ENCODE results near the gene CHAF1A.

The CHAF1A gene

DNA sequence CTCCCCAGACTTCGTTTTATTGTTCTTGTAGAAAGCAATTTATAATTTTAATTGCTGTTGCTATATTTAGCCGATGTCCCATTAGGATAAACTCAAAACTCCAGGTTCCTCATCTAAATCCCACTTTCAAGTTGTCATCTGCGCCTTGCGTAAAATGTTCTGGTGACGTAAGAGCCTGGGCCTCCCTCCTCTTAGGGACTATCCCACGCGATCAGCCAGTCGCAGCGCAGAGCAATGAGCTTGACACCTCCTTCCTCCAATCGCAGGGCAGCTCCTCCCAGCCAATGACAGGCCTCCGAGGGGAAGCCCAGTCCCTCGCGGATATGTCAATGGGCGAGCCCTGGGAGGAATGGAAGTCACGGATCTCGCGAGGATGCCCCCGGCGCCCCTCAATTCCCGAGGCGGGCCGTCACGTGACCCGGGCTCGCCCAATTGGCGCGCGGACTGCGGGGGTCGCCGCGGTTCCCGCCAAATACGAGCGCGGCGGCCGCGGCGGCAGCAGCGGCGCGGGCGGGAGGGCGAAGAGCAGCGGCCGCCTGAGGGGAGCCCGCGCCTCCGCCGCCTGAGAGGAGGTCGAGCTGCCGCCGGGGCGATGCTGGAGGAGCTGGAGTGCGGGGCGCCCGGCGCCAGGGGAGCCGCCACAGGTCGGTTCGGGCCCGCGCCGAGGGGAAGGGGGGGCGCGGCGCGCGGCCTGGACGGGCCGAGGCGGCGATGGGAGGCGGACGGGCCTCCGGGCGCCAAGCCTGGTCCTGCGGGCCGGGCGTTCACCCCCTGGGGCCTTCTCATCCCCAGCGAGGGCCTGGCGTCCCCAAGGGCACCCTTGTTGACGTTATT lies at the start of gene CHAF1A:
Gene CHAF1A, plus strand, starts transcription at position 470 of the 834 bp plus-strand sequence. Its CDS starts 123 bp downstream, at position 593.
- DNase-seq = peak; percentile 100

GRCh38 chr19:4352701-4353121 lies 49.7 kb upstream of the CHAF1A start:
- peak; percentile 69 for DNase-seq

- DNase-seq = no peak
Measured at GRCh38 chr19:4354282-4354681, 48.2 kb upstream of the CHAF1A start.

- DNase-seq = no peak
Measured at GRCh38 chr19:4354897-4355296, 47.5 kb upstream of the CHAF1A start.

DNA sequence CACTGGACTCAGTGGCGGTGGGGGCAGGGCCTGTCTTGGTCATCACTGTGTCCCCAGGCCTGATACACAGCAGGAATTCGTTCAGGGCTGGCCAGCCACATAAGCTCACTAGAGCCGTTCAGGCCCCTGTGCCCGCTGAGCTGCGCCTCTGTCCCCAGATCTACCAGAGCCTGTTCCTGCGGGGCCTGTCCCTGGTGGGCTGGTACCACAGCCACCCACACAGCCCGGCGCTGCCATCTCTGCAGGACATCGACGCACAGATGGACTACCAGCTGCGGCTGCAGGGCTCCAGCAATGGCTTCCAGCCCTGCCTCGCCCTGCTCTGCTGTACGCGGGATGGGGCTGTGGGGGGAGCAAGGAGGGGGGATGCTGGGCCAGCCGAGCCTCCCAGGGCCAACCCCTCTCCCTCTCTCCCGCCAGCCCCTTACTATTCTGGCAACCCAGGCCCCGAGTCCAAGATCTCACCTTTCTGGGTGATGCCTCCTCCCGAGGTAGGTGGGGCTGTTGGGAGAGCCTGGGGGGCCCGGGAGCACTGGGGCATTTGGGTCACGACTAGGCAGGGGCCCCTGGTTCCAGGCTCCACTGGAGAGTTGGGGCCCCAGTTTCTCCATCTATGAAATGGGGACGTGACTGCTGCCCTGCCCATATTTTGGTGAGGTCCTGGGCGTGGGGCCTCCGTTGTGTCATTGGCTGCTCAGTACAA lies 45.2 kb upstream of the CHAF1A start:
- DNase-seq = no peak

DNA sequence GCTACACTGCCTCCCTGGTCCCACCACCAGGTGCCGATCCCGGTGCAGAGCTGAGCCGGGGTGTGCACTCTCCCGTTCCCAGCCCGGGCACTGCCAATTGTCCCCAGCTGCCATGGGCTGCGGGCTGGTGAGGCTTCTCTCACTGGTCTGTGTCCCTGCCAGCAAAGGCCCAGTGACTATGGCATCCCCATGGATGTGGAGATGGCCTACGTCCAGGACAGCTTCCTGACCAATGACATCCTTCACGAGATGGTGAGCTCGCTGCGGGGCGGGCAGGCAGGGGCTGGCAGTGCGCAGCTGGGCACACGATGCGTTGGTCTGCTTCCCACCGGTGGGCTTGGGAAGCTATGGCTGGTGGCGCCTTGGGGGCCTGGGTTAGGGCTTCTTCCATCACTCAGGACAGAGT lies 44.5 kb upstream of the CHAF1A start:
- DNase-seq = no peak

DNA sequence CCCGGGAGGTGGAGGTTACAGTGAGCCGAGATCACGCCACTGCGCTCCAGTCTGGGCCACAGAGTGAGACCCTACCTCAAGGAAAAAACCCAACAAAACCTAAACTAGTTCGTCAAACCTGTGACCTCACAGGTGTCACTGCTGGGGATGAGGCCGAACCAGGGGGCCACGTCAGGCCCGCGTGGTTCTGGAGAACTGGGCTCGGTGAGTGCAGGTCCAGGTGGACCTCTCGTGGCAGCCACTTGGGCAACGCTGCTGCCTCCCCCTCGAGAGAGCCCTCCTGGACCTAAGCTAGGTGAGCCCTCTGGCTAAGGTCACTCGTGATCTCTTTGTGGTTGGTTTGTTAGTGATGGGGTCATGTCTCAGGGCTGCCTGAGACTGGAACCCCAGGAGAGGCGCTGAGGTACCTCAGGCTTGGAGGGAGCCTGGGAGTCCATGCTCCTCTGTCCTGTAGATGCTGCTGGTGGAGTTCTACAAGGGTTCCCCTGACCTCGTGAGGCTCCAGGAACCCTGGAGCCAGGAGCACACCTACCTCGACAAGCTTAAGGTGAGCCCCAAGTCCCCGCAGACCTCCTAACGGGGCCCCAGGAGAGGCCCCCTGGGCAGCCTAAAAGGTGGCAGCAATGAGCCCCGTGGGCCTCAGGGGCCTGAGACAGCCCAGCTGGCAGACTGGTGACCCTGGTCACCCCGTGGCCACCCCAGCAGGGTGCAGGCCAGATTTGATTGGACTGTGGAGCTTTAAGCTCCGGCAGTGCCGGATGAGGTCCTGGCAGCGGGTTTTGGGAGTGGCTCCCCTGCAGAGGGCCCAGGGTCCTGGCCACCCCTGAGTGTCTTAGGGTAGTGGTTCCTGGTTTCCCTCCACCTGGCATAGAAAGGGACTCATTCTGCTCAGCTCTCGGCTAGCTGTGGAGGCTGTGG lies 43.5 kb upstream of the CHAF1A start:
- DNase-seq = no peak

GRCh38 chr19:4359627-4360000 lies 42.8 kb upstream of the CHAF1A start:
- DNase-seq = no peak

DNA sequence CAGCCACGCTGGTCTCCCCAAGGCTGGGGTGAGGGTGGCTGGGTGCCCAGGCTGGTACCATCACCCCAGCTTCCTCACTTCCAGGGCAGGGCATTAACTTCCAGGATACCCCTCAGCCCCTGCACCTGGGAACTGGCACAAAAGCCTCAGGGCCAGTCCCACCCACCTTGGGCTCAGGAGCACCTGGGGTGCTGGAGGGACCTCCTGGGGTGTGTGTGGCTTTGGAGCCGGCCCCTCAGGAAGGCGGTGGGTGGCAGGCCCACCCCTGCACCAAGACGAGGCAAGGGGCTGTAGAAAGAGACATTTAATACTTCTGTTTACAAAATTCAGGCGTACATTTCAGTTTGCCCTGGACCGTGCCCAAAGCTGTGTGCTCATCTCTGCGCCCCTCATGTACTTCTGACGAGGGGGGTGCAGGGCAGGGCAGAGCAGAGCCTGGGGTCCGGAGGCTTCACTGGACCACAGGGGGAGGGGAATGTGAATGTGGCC lies 42.3 kb upstream of the CHAF1A start:
- no peak for DNase-seq

DNA sequence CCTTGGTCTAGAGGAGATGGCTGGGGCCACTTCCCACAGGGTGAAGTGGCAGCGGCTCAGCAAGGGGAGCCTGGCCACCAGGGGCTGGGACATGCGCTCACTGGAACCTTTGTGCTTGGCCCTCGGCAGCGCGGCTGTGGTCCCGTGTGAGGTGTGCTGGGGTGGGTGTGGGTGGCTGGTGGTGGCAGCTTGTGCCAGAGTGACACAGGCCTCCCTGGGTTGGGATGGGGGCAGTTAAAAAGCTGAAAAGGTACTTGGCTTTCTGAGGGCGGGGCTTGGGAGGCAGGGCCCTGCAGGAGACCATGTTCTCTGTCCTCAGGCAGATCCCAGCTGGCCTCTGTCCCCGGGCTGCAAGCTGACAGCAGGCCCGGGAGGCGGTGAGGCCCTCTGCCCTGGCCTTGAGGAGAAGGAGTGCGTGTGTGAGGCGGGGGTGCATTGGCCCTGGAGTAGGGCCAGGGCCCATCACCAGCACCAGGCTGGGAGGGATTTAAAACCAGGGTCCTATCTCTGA lies 41.7 kb upstream of the CHAF1A start:
- DNase-seq = no peak

- DNase-seq = no peak
Measured at GRCh38 chr19:4361152-4362046, 41.0 kb upstream of the CHAF1A start.

GRCh38 chr19:4362101-4362828 lies 40.2 kb upstream of the CHAF1A start:
- DNase-seq = no peak

DNA sequence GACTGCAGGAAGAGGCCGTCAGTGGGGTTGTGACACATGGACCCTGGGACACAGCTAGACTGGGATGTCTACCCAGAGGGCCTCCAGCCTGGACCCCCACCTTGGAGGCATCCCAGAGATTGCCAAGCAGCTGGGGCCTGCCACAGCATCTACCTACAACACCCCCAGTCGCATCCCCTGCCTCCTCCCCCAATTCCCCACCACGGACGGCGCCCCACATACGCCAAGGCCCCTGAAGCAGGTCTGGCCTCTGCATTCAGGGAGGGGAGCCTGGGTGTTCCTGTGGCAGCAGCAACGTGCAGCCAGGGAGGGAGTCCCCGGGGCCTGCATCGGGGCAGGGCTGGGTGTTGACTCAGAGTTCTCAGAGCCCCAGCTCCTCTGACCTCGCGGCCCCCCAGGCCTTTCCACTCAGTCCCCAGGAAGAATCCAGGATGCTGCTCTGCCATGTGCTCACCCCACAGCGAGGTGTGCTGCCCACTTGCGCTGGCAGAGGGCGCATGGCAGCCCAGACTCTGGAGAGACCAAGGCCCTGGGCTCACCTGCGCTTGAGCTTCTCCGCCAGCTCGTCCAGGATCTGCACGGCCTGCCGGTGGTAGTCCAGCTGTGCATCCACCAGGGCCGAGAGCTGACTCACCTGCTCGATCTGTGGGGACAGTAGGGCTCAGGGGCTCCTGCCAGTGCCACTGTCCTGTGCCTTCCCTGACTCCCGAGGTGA lies 39.5 kb upstream of the CHAF1A start:
- no peak for DNase-seq

DNA sequence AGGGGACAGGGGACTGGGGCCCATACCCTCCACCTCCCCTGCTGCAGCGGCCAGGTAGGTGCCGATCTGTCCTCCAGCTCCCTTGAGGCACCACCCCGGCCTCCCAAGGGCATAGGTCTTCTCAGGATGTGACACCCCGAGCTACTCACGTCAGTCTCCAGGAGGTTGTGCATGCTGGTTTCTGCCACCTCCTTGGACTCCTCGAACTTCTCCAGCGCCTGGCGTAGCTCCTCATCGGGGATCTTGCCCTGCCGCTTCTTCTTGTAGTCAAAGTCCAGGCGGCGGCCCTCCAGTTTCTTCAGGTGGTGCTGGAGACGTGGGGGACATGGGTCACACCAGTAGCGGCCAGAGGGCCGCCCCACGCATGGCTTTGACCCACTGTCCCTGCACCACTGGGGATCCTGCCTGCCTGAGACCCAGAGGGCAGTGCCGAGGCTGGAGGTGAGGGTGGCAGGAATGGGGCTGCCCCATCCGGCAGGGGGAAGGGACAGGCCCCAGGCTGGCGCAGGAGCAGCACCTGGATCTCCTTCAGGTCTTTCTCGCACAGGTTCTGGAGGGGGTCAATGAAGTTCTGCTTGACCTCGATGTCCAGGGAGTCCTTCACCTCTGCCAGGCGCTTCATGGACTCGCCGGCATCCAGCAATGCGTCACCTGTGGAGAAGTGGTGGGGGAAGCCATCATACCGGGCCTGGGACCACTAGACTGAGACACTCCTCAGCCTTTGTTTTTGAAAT lies 38.7 kb upstream of the CHAF1A start:
- no peak for DNase-seq

GRCh38 chr19:4365341-4365740 lies 37.1 kb upstream of the CHAF1A start:
- no peak for DNase-seq

DNA sequence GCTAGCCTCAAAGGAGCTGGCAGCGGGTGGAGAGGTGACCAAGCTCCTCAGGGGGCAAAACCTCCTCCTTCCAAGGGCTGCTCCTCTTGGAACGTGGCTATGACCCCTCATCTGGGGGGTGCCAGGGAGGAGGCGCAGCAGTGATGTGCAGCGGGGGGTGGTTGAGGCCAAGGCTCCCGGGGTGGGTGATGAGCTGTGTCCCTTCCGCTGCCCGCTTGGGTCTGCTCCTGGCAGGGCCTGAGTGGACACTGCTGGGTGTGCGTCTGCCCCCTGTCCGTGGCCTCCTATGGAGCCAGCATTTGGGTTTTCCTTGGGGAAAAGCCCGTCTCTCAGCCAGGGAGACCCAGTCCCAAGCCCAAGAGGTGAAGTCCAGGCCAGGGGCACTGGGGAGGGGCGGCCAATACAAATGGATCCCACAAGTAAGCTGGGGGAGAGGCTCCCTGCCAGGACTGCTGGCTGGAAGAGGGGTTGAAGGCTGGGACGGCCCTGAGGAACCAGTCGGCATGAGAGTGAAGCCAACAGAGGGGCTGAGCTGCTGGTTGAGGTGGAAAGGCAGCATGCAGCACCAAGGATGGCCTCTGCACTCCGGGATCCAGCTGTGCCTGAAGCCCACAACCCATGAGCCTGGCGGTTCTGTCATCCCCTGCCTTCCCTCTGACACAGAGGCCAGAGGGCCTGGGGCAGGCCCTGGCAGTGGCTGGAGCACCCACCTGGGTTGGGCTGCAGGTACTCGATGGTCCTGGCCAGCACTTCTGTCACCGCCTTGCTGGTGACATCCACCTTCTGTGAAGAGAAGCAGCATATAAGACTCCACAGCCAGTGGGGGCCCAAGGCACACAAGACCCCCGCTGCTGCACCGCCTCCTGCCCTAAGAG lies 36.4 kb upstream of the CHAF1A start:
- no peak for DNase-seq

GRCh38 chr19:4366666-4367335 lies 35.6 kb upstream of the CHAF1A start:
- no peak for DNase-seq

GRCh38 chr19:4367336-4367723 lies 35.1 kb upstream of the CHAF1A start:
- DNase-seq = no peak

Data from CD4-positive, alpha-beta T cell treated with Interleukin-4 for 4 hours (primary cell).